Activated naive CD4-positive, alpha-beta T cell treated with anti-CD3 and anti-CD28 coated beads, Interleukin-2, amount 50 U/mL, for 16 hours (primary cell): ENCODE results near the gene AP1S3.
"Not testable (repeated sequence)": the region's sequence is repeated elsewhere in the genome, so short reads cannot be mapped to it uniquely, and the experiment has no call there.

ENCODE experiments used
- DNase-seq: peaks from one replicate; pipeline ENCODE4 v3.0.0-alpha.2; 2020

AP1S3 gene

GRCh38 chr2:223852281-223852795 is 15.0 kb upstream of the AP1S3 start:
- no peak for DNase-seq

DNA sequence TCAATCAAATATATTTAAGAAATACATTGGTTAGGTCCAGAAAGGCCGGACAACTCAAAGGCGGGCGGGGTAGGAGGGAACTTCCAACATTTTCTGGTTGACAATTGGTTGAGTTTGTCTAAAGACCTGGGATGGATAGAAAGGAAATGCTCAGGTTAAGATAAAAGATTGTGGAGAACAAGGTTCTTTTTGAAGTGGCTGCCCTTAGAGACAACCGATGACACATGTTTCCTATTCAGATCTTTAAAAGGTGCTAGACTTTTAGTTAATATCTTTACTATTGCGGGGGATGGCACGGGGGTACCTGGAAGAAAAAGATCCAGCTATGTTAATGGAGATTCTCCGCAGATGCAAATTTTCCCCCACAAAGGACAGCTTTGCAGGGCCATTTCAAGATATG is 10.0 kb upstream of the AP1S3 start:
- DNase-seq = no peak

- DNase-seq = no peak
These were observed 9.1 kb upstream of the AP1S3 start for GRCh38 chr2:223846515-223846914.

DNA sequence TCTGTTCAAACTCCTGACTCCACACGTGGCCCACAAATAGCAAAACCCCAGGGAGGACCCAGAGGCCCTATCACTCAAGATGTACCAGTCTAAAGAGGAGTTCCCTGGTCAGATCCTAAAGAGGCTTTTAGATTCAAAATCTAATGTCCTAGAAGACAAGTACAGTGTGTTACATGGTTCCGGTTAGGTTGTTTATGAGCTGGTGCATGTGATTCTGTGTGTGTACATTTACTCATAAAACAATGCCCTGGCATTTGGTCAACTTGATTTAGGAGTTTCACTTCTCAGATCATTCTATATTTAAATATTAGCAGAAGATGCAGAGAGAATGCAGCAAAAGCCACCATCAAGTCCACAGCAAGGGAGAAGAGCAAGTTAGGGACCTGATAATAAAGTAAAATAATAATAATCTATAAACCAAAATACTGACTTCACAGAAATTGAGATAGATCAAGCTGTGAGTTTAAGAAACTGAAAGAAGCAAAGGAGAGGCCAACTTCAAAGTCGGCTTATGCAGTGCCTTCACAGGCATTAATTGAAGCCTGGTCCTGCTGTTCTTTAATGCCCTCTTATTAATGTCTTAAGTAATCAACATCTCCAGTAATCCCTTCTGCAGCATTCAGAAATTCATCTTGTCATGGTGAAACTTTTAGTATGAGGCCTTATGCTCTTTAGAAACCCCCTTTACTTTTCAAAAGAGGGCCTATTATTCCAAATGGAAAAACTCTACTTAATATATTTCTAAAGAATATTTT is 4.2 kb upstream of the AP1S3 start:
- DNase-seq = no peak

- DNase-seq = no peak
These were observed 1.5 kb downstream of the AP1S3 start for GRCh38 chr2:223835701-223836532.

GRCh38 chr2:223834431-223834830 is 3.0 kb downstream of the AP1S3 start:
- no peak for DNase-seq

DNA sequence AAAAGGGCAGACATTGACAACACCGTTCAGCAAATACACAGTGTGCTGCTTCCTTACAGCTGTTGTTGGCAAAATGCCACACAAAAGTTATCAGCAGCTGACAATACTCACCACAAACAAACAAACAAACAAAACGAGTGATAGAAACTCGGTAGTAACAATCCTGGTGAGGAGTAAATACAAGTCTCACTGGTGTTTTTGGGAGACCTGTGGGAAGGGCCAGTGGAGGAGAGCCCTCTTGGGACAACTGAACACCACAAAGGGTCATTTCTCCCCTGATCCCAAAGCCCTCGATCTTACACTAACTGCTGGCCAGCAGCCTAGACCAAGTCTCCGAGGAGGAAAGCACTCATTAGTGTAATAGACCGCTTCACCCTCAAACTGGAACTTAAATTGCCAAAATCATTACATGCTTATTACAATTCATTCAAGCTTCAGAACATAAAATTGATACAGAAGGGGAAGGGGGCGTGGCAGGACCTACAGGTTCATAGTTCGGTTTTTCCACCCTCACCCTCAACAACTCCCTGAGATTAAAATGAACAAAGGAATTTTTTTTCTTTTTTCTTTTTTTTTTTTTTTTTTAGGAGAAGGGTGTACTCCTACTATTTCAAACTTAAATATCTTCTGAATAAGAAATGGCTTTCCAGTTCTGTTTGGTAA is 5.0 kb downstream of the AP1S3 start:
- no peak for DNase-seq

DNA sequence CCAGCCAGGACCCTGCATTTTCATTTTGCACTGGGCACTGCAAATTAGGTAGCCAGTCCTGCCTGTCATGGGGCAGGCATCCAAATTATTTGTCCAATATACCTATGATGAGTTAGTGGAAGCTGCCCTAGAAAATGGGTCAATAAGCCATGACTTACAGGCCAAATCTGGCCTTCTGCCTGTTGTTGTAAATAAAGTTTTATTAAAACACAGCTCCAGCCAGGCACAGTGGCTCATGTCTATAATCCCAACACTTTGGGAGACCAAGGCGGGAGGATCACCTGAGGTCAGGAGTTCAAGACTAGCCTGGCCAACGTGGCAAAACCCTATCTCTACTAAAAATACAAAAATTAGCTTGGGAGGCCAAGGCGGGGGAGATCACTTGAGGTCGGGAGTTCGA is 8.3 kb downstream of the AP1S3 start:
- DNase-seq = no peak

GRCh38 chr2:223828314-223828713 is 9.1 kb downstream of the AP1S3 start:
- no peak for DNase-seq

- DNase-seq = no peak
These were observed 10.4 kb downstream of the AP1S3 start for GRCh38 chr2:223826995-223827394.

- no peak for DNase-seq
These were observed 13.1 kb downstream of the AP1S3 start for GRCh38 chr2:223824301-223824700.

DNA sequence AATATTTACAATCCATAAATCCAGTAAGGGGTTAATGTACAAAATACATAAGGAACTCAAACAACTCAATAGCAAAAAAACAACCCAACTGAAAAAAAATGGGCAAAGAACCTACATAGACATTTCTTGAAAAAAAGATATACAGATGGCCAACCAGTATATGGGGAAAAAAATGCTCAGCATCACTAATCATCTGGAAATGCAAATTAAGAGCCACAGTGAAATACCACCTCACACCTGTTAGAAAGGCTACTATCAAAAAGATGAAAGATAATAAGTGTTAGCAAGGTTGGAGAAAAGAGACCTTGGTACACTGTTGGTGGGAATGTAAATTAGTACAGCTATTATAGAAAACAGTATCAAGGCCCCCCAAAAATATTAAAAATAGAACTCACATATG is 14.6 kb downstream of the AP1S3 start:
- DNase-seq = no peak

DNA sequence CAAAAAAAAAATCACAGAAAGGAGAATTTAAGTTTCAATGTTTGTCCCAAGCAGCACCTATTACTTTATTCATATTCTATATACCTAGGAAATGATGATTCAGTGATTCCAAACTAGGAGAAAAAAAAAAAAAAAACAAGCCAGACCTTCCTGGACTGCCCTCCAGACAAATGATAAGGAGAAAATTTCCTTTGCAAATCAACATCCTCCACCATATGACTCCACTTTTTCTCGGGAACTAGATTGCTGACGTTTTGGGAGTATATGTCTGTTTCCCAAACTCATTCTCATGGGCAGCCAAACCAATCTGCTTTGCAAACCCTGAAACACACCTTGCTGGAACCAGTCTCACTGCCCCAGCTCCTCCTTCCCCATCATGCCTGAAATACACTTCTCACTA is 16.8 kb downstream of the AP1S3 start:
- no peak for DNase-seq

DNA sequence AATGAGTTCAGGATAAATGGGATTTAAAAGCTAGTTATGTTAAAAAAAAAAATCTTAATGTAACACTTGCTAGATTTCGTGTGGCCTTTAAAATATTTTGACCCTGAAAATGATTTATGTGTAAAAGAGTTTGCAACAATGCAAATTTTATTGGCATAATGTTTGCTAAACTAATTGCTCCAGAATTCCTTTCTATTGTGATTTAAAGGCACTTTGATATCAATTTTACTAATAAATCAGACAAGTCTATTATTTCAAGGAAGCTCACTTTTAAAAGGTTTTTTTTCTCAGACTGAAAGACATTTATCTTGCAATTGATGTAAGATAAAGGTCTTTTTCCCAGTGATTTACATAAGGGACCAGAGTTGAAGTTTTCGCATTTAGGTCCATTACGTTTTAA is 17.5 kb downstream of the AP1S3 start:
- DNase-seq = no peak

DNA sequence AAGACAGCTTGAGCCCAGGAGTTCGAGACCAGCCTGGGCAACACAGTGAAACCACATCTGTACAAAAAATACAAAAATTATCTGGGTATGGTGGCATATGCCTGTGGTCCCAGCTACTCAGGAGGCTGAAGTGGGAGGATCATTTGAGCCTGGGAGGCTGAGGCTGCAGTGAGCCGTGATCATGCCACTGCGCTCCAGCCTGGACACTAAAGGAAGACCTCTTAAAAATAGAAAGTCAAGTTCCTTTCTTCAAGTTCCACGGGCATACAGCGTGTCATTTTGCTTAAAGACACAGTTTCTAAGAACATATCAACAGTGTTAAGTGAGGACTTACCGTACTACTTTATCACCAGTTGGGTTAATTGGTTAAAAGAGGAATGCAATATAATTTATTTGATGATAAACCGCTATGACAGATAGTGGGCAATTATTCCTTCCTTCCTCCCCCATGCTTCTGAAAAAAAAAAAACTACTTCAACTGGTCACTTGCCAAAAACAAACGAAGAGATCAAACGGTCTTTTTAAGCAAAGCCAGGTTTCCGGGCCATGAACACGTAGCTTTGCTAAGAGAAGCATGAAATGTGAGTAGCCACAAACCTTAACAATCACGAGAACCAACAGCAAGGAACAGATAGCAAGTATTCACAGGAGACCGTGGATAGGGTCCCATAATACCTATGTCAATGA is 21.4 kb downstream of the AP1S3 start:
- no peak for DNase-seq

GRCh38 chr2:223815186-223815883 is 22.0 kb downstream of the AP1S3 start:
- DNase-seq = no peak

DNA sequence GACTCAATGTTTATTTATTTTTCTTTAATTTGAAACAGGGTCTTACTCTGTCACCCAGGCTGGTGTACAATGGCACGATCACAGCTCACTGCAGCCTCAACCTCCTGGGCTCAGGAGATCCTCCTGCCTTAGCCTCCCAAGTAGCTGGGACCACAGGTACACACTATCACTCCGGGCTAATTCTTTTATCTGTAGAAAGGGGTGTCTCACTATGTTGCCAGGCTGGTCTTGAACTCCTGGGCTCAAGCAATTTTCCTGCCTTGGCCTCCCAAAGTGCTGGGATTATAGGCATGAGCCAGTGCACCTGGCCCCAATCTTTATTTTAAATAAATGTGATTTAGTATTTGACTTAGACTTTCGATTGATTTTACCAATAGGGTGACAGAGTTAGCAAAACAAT is 22.6 kb downstream of the AP1S3 start:
- not testable (repeated sequence) for DNase-seq

DNA sequence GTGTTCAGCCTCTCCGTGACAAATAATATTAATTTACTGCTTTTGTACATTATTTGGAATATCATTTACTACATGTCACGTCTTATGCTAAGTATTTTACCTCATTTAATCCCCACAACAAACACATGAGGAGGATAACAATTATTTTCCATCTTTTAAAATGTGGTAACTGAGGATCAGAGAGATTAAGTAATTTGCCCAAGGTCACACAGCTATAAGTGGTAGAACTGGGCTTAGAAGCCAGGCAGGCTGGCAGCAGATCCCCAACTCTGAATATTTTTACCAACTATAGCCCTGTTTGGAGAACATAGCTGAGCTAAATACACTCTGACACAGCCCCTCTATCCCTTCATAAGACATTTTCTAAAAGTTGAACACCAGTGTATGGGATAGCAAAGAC is 24.1 kb downstream of the AP1S3 start:
- no peak for DNase-seq

DNA sequence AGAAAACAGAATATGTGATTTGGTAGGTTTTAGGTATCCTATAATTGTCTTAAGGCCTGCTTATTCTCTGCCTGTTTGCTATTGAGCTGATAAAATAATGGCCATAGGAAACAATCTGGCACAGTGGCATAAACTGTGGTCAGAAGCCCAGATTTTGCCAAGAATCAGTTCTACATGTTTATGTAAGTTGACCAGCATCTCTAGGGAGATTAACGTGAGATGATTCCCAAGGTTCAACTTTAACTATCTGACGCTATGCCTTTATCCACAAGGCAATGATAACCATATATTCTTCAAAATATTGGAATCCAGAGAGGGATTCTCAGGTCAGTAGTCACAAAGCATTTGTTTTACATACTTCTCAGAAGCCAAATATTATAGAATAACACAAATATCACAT is 25.6 kb downstream of the AP1S3 start:
- DNase-seq = no peak

GRCh38 chr2:223805008-223805407 is 32.4 kb downstream of the AP1S3 start:
- DNase-seq = no peak

- DNase-seq = no peak
These were observed 35.6 kb downstream of the AP1S3 start for GRCh38 chr2:223801736-223802135.

GRCh38 chr2:223800908-223801307 is 36.5 kb downstream of the AP1S3 start:
- DNase-seq = no peak
